T-helper 22 cell (primary cell): ENCODE data around the gene ARHGAP26.

Source experiments
- DNase-seq: peaks from one replicate; pipeline ENCODE4 v3.0.0-alpha.2; 2020; ENCODE audit warnings: low read depth

The ARHGAP26 gene

GRCh38 chr5:143017541-143017940 lies 247.4 kb downstream of the ARHGAP26 start:
- no peak for DNase-seq

GRCh38 chr5:143017992-143018391 lies 247.8 kb downstream of the ARHGAP26 start:
- no peak for DNase-seq

DNA sequence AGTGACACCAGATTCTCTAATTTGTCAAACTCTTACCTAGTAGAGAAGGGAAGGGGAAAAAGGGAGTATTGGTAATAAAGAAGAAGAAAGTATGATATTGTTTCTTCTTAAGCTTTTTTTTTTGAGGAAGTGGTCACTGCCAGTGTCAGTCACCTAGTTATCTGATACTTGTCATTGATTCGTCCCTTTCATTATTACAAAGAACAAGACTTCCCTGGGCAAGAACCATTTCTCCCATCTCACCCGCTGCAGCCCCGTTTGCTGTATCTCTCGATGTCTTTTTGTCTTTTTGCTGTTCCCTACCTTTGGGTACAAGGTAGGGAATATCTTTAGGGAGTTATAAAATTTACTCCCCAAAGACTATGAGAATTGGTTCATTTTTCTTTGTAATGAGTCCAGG lies 249.0 kb downstream of the ARHGAP26 start:
- DNase-seq, result no peak

DNA sequence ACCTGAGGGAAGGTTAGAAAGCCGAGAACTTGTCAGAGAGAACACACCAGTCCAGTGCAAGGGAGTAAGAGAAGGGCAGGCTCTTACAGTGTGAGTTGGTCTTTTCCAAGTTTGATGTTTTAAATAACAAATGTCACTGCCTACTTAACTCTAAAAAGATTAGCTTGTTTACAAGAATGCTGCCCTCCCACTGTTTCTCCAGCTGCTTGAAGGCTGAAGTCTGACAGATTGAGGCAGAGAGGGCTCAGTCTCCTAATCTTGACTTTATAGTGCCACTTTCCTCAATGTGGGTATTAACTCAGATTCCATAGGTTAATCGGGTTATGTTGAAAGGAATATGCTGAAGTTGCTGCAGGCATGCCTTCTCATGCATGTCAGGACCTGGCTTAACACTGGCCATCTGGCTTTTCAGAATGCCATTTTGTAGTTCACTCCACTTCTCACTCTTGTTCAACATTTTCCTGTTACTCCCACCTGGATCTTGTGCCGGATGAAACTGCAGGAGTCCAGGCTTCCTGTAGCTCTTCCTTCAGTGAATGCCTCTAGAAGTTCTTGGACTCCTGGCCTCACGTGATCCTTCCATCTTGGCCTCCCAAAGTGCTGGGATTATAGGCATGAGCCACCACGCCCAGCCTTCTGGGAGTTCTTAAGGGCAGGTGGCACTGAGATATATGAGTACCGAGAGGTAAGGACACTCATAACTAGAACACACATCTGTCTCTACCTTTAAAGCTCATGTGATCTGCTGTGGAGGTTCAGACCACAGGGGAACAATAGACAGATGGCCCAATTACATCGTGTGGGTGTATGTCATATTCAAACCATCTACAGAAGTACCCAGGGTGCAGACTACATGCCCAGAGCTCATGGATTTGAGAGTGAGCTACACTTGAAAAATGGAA lies 249.7 kb downstream of the ARHGAP26 start:
- DNase-seq, result no peak

DNA sequence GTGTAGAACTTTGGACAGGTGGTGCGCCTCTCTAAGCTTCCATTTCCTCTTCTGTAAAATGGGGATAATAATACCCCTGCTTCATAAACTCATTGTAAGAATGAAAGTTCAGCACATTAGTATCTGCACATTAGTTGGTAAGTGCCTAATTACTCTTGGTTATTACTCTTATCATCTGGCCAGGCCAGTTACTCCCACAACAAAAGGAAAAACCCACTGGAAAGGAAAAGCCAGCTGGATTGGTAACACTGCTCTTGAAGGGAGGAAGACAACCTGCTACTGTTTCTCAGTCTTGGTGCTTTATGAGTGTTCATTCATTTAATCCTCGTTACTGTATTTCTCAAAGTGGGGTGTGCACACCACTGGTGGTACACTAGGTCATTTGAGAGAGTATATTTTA lies 251.4 kb downstream of the ARHGAP26 start:
- DNase-seq, result no peak

- no peak for DNase-seq
These were observed 253.4 kb downstream of the ARHGAP26 start for GRCh38 chr5:143023411-143024096.

GRCh38 chr5:143024228-143024920 lies 254.2 kb downstream of the ARHGAP26 start:
- DNase-seq, result no peak

- no peak for DNase-seq
These were observed 255.2 kb downstream of the ARHGAP26 start for GRCh38 chr5:143025376-143025775.

GRCh38 chr5:143025971-143026370 lies 255.8 kb downstream of the ARHGAP26 start:
- no peak for DNase-seq

GRCh38 chr5:143026380-143026779 lies 256.2 kb downstream of the ARHGAP26 start:
- no peak for DNase-seq

- DNase-seq, result no peak
These were observed 259.1 kb downstream of the ARHGAP26 start for GRCh38 chr5:143029293-143029692.

GRCh38 chr5:143030349-143030748 lies 260.2 kb downstream of the ARHGAP26 start:
- no peak for DNase-seq

DNA sequence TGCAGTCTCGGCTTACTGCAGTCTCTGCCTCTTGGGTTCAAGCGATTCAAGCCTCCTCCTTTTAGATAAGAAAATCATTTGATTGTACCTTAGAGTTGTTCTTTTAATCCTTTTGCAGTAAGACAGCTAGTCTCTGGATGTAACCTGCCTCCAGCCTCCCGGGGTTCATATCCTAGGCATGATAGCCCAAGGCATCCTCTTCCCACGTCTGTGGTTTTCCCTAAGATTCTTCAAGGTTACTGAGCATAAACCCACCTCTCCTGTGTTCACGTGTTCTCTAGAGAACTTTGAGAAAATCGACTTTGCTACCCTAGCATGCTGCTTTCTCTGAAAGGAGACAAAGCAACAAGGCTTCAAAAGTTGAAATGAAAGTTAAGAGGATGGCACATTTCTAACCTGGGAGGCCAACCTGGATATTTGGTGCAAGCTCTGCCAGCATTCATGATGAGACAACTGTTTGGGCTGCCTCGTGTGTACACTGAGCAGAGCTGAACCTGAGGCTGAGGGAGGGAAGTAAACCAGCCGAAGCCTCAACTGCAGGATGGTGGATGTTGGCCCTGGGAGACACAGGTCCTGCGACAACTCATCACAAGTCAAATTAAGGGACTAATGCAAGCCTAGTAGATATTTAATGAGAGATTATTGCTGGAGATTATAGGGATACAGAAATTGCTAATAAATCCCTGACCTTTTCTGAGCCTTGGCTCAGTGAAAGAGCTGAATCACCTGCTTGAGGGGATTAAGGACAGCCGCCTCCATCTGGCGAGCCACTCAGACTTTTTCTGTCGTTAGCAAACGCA lies 261.8 kb downstream of the ARHGAP26 start:
- no peak for DNase-seq

- DNase-seq, result no peak
These were observed 262.3 kb downstream of the ARHGAP26 start for GRCh38 chr5:143032581-143032836.

- no peak for DNase-seq
These were observed 263.5 kb downstream of the ARHGAP26 start for GRCh38 chr5:143033535-143034250.

- no peak for DNase-seq
These were observed 266.2 kb downstream of the ARHGAP26 start for GRCh38 chr5:143036146-143036927.

DNA sequence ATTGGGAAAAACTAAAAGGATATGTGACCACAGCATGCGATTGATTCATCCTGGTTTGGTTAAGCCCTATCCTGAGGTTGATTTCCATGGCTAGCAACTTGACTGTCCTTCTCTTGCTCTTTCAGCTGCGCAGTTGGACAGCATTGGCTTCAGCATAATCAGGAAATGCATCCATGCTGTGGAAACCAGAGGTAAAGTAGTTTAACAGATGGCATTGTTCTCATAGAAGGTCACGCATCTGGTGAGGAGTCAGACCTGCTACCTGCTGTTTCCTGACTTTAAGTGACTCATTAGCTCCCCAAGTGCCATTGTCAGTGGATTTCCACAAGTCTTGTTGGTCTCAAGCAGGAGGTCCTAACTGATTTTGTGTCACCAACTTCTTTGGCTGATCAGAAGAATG lies 266.9 kb downstream of the ARHGAP26 start:
- no peak for DNase-seq

GRCh38 chr5:143037708-143038107 lies 267.5 kb downstream of the ARHGAP26 start:
- DNase-seq, result no peak

- DNase-seq, result no peak
These were observed 270.4 kb downstream of the ARHGAP26 start for GRCh38 chr5:143040622-143041021.

GRCh38 chr5:143041461-143041860 lies 271.3 kb downstream of the ARHGAP26 start:
- no peak for DNase-seq
